Rectal smooth muscle tissue (tissue), 1 donor: ENCODE results near the gene AQP12A.
"Not testable (repeated sequence)": the region's sequence is repeated elsewhere in the genome, so short reads cannot be mapped to it uniquely, and the experiment has no call there.

ENCODE experiments used
- H3K27ac ChIP-seq: one replicate; pipeline ENCODE4 v1.7.0; 2013; ENCODE audit warnings: low read depth, low read length, inconsistent platforms
- H3K27me3 ChIP-seq: one replicate; pipeline ENCODE4 v1.7.0; 2013; ENCODE audit warnings: low read length; ENCODE audit not compliant: control insufficient read depth, insufficient read depth
- H3K36me3 ChIP-seq: one replicate; pipeline ENCODE4 v1.7.0; 2013; ENCODE audit warnings: low read length; ENCODE audit not compliant: control insufficient read depth, insufficient read depth
- H3K4me1 ChIP-seq: one replicate; pipeline ENCODE4 v1.7.0; 2013; ENCODE audit warnings: low read length; ENCODE audit not compliant: control insufficient read depth, insufficient read depth
- H3K4me3 ChIP-seq: one replicate; pipeline ENCODE4 v1.7.0; 2013; ENCODE audit warnings: low read length
- H3K9ac ChIP-seq: one replicate; pipeline ENCODE4 v1.7.0; 2013; ENCODE audit warnings: low read length

Gene AQP12A

GRCh38 chr2:240683980-240684728 lies 7.5 kb upstream of the AQP12A start:
- H3K36me3 ChIP-seq, H3K4me3 ChIP-seq, H3K4me1 ChIP-seq, H3K27me3 ChIP-seq, H3K27ac ChIP-seq, H3K9ac ChIP-seq: not testable (repeated sequence)

GRCh38 chr2:240685771-240686371 lies 5.8 kb upstream of the AQP12A start:
- no peaks in the 10 kb centered on the region for H3K4me1 ChIP-seq
- H3K9ac ChIP-seq, result no peak overlapping the region
- H3K4me3 ChIP-seq, result no peak overlapping the region
- H3K36me3 ChIP-seq, result no peaks in the 10 kb centered on the region
- H3K27ac ChIP-seq, result no peak overlapping the region
- H3K27me3 ChIP-seq, result no peaks in the 10 kb centered on the region

- no peak overlapping the region for H3K27ac ChIP-seq
- no peaks in the 10 kb centered on the region for H3K36me3 ChIP-seq
- no peaks in the 10 kb centered on the region for H3K4me1 ChIP-seq
- H3K4me3 ChIP-seq, result no peak overlapping the region
- no peaks in the 10 kb centered on the region for H3K27me3 ChIP-seq
- no peak overlapping the region for H3K9ac ChIP-seq
These were observed 5.2 kb upstream of the AQP12A start for GRCh38 chr2:240686460-240686859.

- H3K27me3 ChIP-seq, result no peaks in the 10 kb centered on the region
- H3K4me1 ChIP-seq, result no peaks in the 10 kb centered on the region
- no peak overlapping the region for H3K27ac ChIP-seq
- no peak overlapping the region for H3K4me3 ChIP-seq
- no peaks in the 10 kb centered on the region for H3K36me3 ChIP-seq
- H3K9ac ChIP-seq, result no peak overlapping the region
These were observed 4.5 kb upstream of the AQP12A start for GRCh38 chr2:240687045-240687740.

GRCh38 chr2:240687741-240688552 lies 3.7 kb upstream of the AQP12A start:
- Histone ChIP-seq H3K27ac (no peak overlapping the region), H3K27me3 (no peaks in the 10 kb centered on the region), H3K4me1 (no peaks in the 10 kb centered on the region), H3K9ac (no peak overlapping the region), H3K36me3 (no peaks in the 10 kb centered on the region), H3K4me3 (no peak overlapping the region)

- Histone ChIP-seq H3K27ac (no peak overlapping the region), H3K4me1 (no peaks in the 10 kb centered on the region), H3K9ac (no peak overlapping the region), H3K36me3 (no peaks in the 10 kb centered on the region), H3K27me3 (no peaks in the 10 kb centered on the region), H3K4me3 (no peak overlapping the region)
These were observed 3.1 kb upstream of the AQP12A start for GRCh38 chr2:240688553-240688919.

- H3K9ac ChIP-seq, result no peak overlapping the region
- H3K4me1 ChIP-seq, result no peaks in the 10 kb centered on the region
- H3K36me3 ChIP-seq, result no peaks in the 10 kb centered on the region
- no peak overlapping the region for H3K27ac ChIP-seq
- no peak overlapping the region for H3K4me3 ChIP-seq
- no peaks in the 10 kb centered on the region for H3K27me3 ChIP-seq
These were observed 1.7 kb upstream of the AQP12A start for GRCh38 chr2:240689975-240690374.

GRCh38 chr2:240690421-240691074 lies 1.1 kb upstream of the AQP12A start:
- H3K36me3 ChIP-seq, H3K4me1 ChIP-seq, H3K9ac ChIP-seq, H3K4me3 ChIP-seq, H3K27me3 ChIP-seq, H3K27ac ChIP-seq: not testable (repeated sequence)

- H3K36me3 ChIP-seq, H3K9ac ChIP-seq, H3K27ac ChIP-seq, H3K4me1 ChIP-seq, H3K4me3 ChIP-seq, H3K27me3 ChIP-seq: not testable (repeated sequence)
These were observed 615 bp upstream of the AQP12A start for GRCh38 chr2:240691075-240691427.

GRCh38 chr2:240692583-240693561 lies 1.2 kb downstream of the AQP12A start:
- H3K9ac ChIP-seq, H3K27me3 ChIP-seq, H3K4me3 ChIP-seq, H3K36me3 ChIP-seq, H3K27ac ChIP-seq, H3K4me1 ChIP-seq: not testable (repeated sequence)

- not testable (repeated sequence) for H3K27ac ChIP-seq, H3K4me3 ChIP-seq, H3K36me3 ChIP-seq, H3K27me3 ChIP-seq, H3K9ac ChIP-seq, H3K4me1 ChIP-seq
These were observed 2.6 kb downstream of the AQP12A start for GRCh38 chr2:240694304-240694703.
